ENCODE results near the gene ZNF394.

ZNF394 gene

GRCh38 chr7:99446096-99446495, 54.0 kb downstream of the ZNF394 start:
- DNase-seq (ENCODE audit: low read depth) = no peak
- no peak for TF ChIP-seq CTCF (IDR thresholded peaks at IDR 0.05; ENCODE audit: insufficient read depth, low read depth, low read length, missing control alignments)
- no peak overlapping the region for H3K4me3 ChIP-seq (ENCODE audit: low read length)

All from epithelial cell of esophagus (primary cell).